ENCODE measurements around the gene PLIN3. TPM values are rescaled to one million over a fixed set of nuclear protein-coding genes. Genes with fewer than 3 reads are reported as not detected.

The PLIN3 gene
- total RNA-seq, 1 experiment from 2014 or later = 207 TPM

DNA sequence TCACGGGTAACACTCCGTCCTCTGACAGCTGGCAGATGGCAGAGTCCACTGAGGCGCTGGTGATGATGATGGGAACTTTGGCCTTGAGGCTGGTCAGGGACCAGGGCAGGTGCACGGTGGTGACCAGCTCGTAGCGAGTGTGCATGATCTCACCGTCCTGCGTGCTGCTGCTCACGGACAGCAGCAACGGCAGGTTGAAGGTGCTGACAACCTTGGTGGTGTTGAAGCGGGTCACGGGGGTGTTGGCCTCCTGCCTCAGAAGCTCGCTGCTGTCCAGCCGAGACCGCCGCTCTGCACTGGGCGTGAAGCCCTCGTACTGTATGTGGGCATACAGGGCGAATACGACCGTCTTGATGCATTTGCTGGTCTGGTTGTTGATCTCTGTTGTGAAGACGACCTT lies 23.6 kb upstream of the PLIN3 start:
- Histone ChIP-seq H3K9me3 (ENCODE audit: control insufficient read depth in 1 of 2, insufficient read depth in 1 of 2, low read depth in 1 of 2, low read length in 2 of 2) (no peaks in the 10 kb centered on the region), H3K27ac (ENCODE audit: low read depth, low read length) (no peak overlapping the region), H3K79me2 (ENCODE audit: insufficient read depth, low read length) (no peaks in the 10 kb centered on the region), H3K36me3 (ENCODE audit: control insufficient read depth in 1 of 2, insufficient read depth in 2 of 2, low read length in 2 of 2) (no peaks in the 10 kb centered on the region), H3K4me1 (ENCODE audit: control insufficient read depth in 1 of 2, insufficient read depth in 2 of 2, low read length in 2 of 2) (peaks cover 0 to 14% of the 10 kb centered on the region in 2 experiments; a peak in 3 of 4 replicates), H4K20me1 (ENCODE audit: insufficient read depth) (no peaks in the 10 kb centered on the region), H3K4me3 (replicated peaks in 1 of 2; ENCODE audit: low read depth in 1 of 2, low read length in 2 of 2) (no peak overlapping the region), H2AFZ (ENCODE audit: low read depth, low read length, poor library complexity, severe bottlenecking) (no peak overlapping the region), H3K9me2 (ENCODE audit: insufficient read depth) (no peaks in the 10 kb centered on the region), H3K27me3 (ENCODE audit: insufficient read depth, low read length) (no peaks in the 10 kb centered on the region), H3K4me2 (ENCODE audit: low read length) (no peak overlapping the region), H3K9ac (ENCODE audit: low read length) (no peak overlapping the region)
- intact Hi-C loops (cut with micrococcal nuclease) = no loop called here
- DNase-seq (ENCODE audit: low read depth, low spot score) = no peak
- no peak for ATAC-seq
- POLR2A ChIA-PET = interaction anchor here (0.8 kb wide), 1 partner anchor 21 kb away, joined by 3 read pairs; no protein-coding TSS in a partner anchor
- BruUV-seq (replicated peaks) = no TSS peak
- no peak for TF ChIP-seq SP1 (IDR thresholded peaks at IDR 0.05; ENCODE audit: low read depth)
- no peak for TF ChIP-seq EZH2phosphoT487 (IDR thresholded peaks at IDR 0.05; ENCODE audit: borderline replicate concordance)
- no peak for TF ChIP-seq SIN3A (IDR thresholded peaks at IDR 0.05; ENCODE audit: low read depth)
- TF ChIP-seq, protein P1, sequence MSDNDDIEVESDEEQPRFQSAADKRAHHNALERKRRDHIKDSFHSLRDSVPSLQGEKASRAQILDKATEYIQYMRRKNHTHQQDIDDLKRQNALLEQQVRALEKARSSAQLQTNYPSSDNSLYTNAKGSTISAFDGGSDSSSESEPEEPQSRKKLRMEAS (IDR thresholded peaks at IDR 0.05) = no peak
- no peak for TF ChIP-seq RAD21 (IDR thresholded peaks at IDR 0.05; ENCODE audit: low read depth)
- no peak for TF ChIP-seq CBX3 (IDR thresholded peaks at IDR 0.05; ENCODE audit: low read depth)
- no peak for TF ChIP-seq POLR2A (IDR thresholded peaks at IDR 0.05; ENCODE audit: borderline replicate concordance, extremely low read depth, insufficient read depth, insufficient read length)
- no peak for TF ChIP-seq ZNF274 (IDR thresholded peaks at IDR 0.05; ENCODE audit: low read depth, low read length)
- no peak for TF ChIP-seq EZH2 (IDR thresholded peaks at IDR 0.05)
- CTCF ChIA-PET = no interaction called here
- RAD21 ChIA-PET (ENCODE audit: low non-redundant PET in 1 of 2, low total read pairs in 2 of 2, uncharacterized antibody in 2 of 2, unreplicated experiment in 2 of 2) = no interaction called here

DNA sequence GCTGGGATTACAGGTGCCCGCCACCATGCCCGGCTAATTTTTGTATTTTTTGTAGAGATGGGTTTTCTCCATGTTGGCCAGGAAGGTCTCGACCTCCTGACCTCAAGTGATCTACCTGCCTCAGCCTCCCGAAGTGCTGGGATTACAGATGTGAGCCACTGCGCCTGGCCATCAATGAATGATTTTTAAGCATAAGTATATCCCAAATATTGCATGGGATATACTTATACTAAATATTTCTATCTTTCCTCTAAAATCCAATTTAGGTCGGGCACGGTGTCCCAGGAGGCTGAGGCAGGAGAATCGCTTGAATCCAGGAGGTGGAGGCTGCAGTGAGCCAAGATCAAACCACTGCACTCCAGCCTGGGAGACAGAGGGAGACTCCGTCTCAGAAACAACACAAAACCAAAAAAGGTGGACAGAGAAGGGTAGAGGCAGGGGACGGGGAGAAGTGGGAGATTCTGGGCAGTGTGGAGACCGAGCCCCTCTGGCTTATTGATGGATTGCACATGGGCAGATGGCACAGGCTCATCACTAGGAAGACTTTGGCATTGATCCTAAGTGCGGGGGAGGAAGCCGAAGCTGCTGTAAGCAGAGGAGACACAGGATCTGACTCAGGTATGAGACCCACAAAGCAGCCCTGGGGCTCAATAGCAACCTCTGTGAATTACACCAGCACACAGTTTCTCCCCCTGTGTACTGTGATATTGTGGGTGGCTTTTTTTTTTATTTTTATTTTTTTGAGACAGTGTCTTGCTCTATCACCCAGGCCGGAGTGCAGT lies 21.8 kb upstream of the PLIN3 start:
- ChIA-PET CTCF (no interaction called here), POLR2A (interaction anchor here (0.9 kb wide), 1 partner anchor 21 kb away, joined by 3 read pairs; the partner anchor contains the start of gene PLIN3), RAD21 (ENCODE audit: low non-redundant PET in 1 of 2, low total read pairs in 2 of 2, uncharacterized antibody in 2 of 2, unreplicated experiment in 2 of 2) (no interaction called here)
- Histone ChIP-seq H3K9ac (ENCODE audit: low read length) (no peak overlapping the region), H3K27ac (ENCODE audit: low read depth, low read length) (no peak overlapping the region), H3K4me3 (replicated peaks in 1 of 2; ENCODE audit: low read depth in 1 of 2, low read length in 2 of 2) (no peak overlapping the region), H2AFZ (ENCODE audit: low read depth, low read length, poor library complexity, severe bottlenecking) (no peak overlapping the region), H3K4me1 (ENCODE audit: control insufficient read depth in 1 of 2, insufficient read depth in 2 of 2, low read length in 2 of 2) (peaks cover 0 to 6% of the 10 kb centered on the region in 2 experiments; a peak in 3 of 4 replicates), H3K27me3 (ENCODE audit: insufficient read depth, low read length) (no peaks in the 10 kb centered on the region), H4K20me1 (ENCODE audit: insufficient read depth) (no peaks in the 10 kb centered on the region), H3K9me3 (ENCODE audit: control insufficient read depth in 1 of 2, insufficient read depth in 1 of 2, low read depth in 1 of 2, low read length in 2 of 2) (no peaks in the 10 kb centered on the region), H3K9me2 (ENCODE audit: insufficient read depth) (no peaks in the 10 kb centered on the region), H3K36me3 (ENCODE audit: control insufficient read depth in 1 of 2, insufficient read depth in 2 of 2, low read length in 2 of 2) (no peaks in the 10 kb centered on the region), H3K4me2 (ENCODE audit: low read length) (peak overlapping the region; percentile 42), H3K79me2 (ENCODE audit: insufficient read depth, low read length) (no peaks in the 10 kb centered on the region)
- DNase-seq (ENCODE audit: low read depth, low spot score) = no peak
- TF ChIP-seq POLR2A (IDR thresholded peaks at IDR 0.05; ENCODE audit: borderline replicate concordance, extremely low read depth, insufficient read depth, insufficient read length) (no peak), TCF7L2 (IDR thresholded peaks at IDR 0.05; ENCODE audit: borderline replicate concordance, extremely low read depth, insufficient read depth, insufficient read length) (no peak), SP1 (IDR thresholded peaks at IDR 0.05; ENCODE audit: low read depth) (no peak), ELF1 (IDR thresholded peaks at IDR 0.05; ENCODE audit: borderline replicate concordance, low read depth) (no peak), POLR2AphosphoS5 (IDR thresholded peaks at IDR 0.05; ENCODE audit: low read depth, low read length) (no peak), ZNF274 (IDR thresholded peaks at IDR 0.05; ENCODE audit: low read depth, low read length) (no peak), JUND (IDR thresholded peaks at IDR 0.05) (no peak), EGR1 (IDR thresholded peaks at IDR 0.05; ENCODE audit: low read depth) (peak; percentile 80), EZH2phosphoT487 (IDR thresholded peaks at IDR 0.05; ENCODE audit: borderline replicate concordance) (no peak), SIN3A (IDR thresholded peaks at IDR 0.05; ENCODE audit: low read depth) (no peak), FOSL1 (IDR thresholded peaks at IDR 0.05; ENCODE audit: low read depth) (peak; percentile 23; the same call in 1 of the 2 replicates)
- TF ChIP-seq, protein P2, sequence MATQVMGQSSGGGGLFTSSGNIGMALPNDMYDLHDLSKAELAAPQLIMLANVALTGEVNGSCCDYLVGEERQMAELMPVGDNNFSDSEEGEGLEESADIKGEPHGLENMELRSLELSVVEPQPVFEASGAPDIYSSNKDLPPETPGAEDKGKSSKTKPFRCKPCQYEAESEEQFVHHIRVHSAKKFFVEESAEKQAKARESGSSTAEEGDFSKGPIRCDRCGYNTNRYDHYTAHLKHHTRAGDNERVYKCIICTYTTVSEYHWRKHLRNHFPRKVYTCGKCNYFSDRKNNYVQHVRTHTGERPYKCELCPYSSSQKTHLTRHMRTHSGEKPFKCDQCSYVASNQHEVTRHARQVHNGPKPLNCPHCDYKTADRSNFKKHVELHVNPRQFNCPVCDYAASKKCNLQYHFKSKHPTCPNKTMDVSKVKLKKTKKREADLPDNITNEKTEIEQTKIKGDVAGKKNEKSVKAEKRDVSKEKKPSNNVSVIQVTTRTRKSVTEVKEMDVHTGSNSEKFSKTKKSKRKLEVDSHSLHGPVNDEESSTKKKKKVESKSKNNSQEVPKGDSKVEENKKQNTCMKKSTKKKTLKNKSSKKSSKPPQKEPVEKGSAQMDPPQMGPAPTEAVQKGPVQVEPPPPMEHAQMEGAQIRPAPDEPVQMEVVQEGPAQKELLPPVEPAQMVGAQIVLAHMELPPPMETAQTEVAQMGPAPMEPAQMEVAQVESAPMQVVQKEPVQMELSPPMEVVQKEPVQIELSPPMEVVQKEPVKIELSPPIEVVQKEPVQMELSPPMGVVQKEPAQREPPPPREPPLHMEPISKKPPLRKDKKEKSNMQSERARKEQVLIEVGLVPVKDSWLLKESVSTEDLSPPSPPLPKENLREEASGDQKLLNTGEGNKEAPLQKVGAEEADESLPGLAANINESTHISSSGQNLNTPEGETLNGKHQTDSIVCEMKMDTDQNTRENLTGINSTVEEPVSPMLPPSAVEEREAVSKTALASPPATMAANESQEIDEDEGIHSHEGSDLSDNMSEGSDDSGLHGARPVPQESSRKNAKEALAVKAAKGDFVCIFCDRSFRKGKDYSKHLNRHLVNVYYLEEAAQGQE (IDR thresholded peaks at IDR 0.05; ENCODE audit: low read depth) = no peak
- ATAC-seq = no peak
- BruUV-seq (replicated peaks) = no TSS peak
- intact Hi-C loops (cut with micrococcal nuclease) = no loop called here
